Mesenchymal stem cell (in vitro differentiated cells and primary cell): ENCODE results near the gene TRPV5. TPM values are rescaled to one million over a fixed set of nuclear protein-coding genes. Genes with fewer than 3 reads are reported as not detected.
"Not testable (repeated sequence)": the region's sequence is repeated elsewhere in the genome, so short reads cannot be mapped to it uniquely, and the experiment has no call there.

Experiments
- DNase-seq: peaks from one replicate; pipeline ENCODE4 v3.0.0-alpha.2; 2013
- H2AFZ ChIP-seq: one replicate; pipeline ENCODE4 v1.6.1; 2013; ENCODE audit warnings: low read depth, mild to moderate bottlenecking, control low read depth, inconsistent platforms, low read length, moderate library complexity
- H2AK5ac ChIP-seq: 2 replicates; pipeline ENCODE4 v1.6.1; 2013; ENCODE audit warnings: low read length, moderate library complexity, mild to moderate bottlenecking, inconsistent platforms; ENCODE audit not compliant: severe bottlenecking
- H2BK120ac ChIP-seq: one replicate; pipeline ENCODE4 v1.6.1; 2013; ENCODE audit warnings: low read depth, mild to moderate bottlenecking, inconsistent platforms, low read length, moderate library complexity
- H2BK12ac ChIP-seq, 2 experiments: one replicate each; pipeline ENCODE4 v1.6.1; 2013; ENCODE audit warnings: inconsistent platforms in 2 of 2, low read length in 2 of 2, mild to moderate bottlenecking in 2 of 2, moderate library complexity in 2 of 2, control low read depth in 1 of 2
- H2BK15ac ChIP-seq: one replicate; pipeline ENCODE4 v1.6.1; 2013; ENCODE audit warnings: mild to moderate bottlenecking, low read depth, inconsistent platforms; ENCODE audit not compliant: poor library complexity, severe bottlenecking
- H2BK5ac ChIP-seq: 2 replicates; pipeline ENCODE4 v1.6.1; 2013; ENCODE audit warnings: low read depth, mild to moderate bottlenecking, low read length, control low read depth, inconsistent platforms; ENCODE audit not compliant: poor library complexity, severe bottlenecking
- H3K14ac ChIP-seq, 2 experiments: one replicate each; pipeline ENCODE4 v1.6.1; 2013; ENCODE audit warnings: inconsistent platforms in 2 of 2, low read length in 2 of 2, control low read depth in 1 of 2, mild to moderate bottlenecking in 1 of 2, moderate library complexity in 1 of 2
- H3K18ac ChIP-seq, 2 experiments: one replicate each; pipeline ENCODE4 v1.6.1; 2013; ENCODE audit warnings: inconsistent platforms in 2 of 2, low read length in 2 of 2, control low read depth in 1 of 2, low read depth in 1 of 2, mild to moderate bottlenecking in 1 of 2
- H3K23ac ChIP-seq, 2 experiments: one replicate each; pipeline ENCODE4 v1.6.1; 2013; ENCODE audit warnings: inconsistent platforms in 2 of 2, low read length in 2 of 2, mild to moderate bottlenecking in 2 of 2, moderate library complexity in 2 of 2, control low read depth in 1 of 2
- H3K27ac ChIP-seq: 2 replicates; pipeline ENCODE4 v1.5.1; 2013; ENCODE audit warnings: mild to moderate bottlenecking, moderate library complexity, low read length, control low read depth, inconsistent platforms; ENCODE audit not compliant: poor library complexity, severe bottlenecking
- H3K27me3 ChIP-seq, 2 experiments: 2 replicates each; pipeline versions ENCODE4 v1.6.1 to v1.7.0; 2013; ENCODE audit warnings: low read length in 2 of 2, mild to moderate bottlenecking in 2 of 2, moderate library complexity in 2 of 2, control low read depth in 1 of 2, inconsistent platforms in 1 of 2; ENCODE audit not compliant: control insufficient read depth in 1 of 2, insufficient read depth in 1 of 2
- H3K36me3 ChIP-seq, 2 experiments: 2 replicates each; pipeline versions ENCODE4 v1.6.1 to v1.7.0; 2013; ENCODE audit warnings: low read length in 2 of 2, control low read depth in 1 of 2, inconsistent platforms in 1 of 2, low read depth in 1 of 2, mild to moderate bottlenecking in 1 of 2; ENCODE audit not compliant: insufficient read depth in 2 of 2, control insufficient read depth in 1 of 2
- H3K4ac ChIP-seq, 2 experiments: one replicate each; pipeline ENCODE4 v1.6.1; 2013; ENCODE audit warnings: inconsistent platforms in 2 of 2, low read length in 2 of 2, mild to moderate bottlenecking in 2 of 2, moderate library complexity in 2 of 2, control low read depth in 1 of 2, low read depth in 1 of 2
- H3K4me1 ChIP-seq: 2 replicates; pipeline ENCODE4 v1.6.1; 2013; ENCODE audit warnings: low read depth, low read length, control low read depth; ENCODE audit not compliant: control insufficient read depth, insufficient read depth
- H3K4me2 ChIP-seq: 2 replicates; pipeline ENCODE4 v1.6.1; 2013; ENCODE audit warnings: low read length, mild to moderate bottlenecking, inconsistent platforms; ENCODE audit not compliant: poor library complexity, severe bottlenecking
- H3K4me3 ChIP-seq, 2 experiments: 2 replicates each; pipeline versions ENCODE4 v1.5.1 to v1.7.0; 2013; ENCODE audit warnings: low read length in 2 of 2, mild to moderate bottlenecking in 2 of 2, control low read depth in 1 of 2, low read depth in 1 of 2; ENCODE audit not compliant: insufficient read depth in 1 of 2
- H3K79me1 ChIP-seq: replicated peaks from 2 replicates; pipeline ENCODE4 v1.6.1; 2013; ENCODE audit warnings: mild to moderate bottlenecking, control low read depth, low read length, inconsistent platforms; ENCODE audit not compliant: poor library complexity, severe bottlenecking
- H3K9ac ChIP-seq: 2 replicates; pipeline ENCODE4 v1.7.0; 2013; ENCODE audit warnings: mild to moderate bottlenecking, low read length, moderate library complexity
- H3K9me3 ChIP-seq: 2 replicates; pipeline ENCODE4 v1.7.0; 2013; ENCODE audit warnings: mild to moderate bottlenecking, low read length; ENCODE audit not compliant: control insufficient read depth
- H4K8ac ChIP-seq: one replicate; pipeline ENCODE4 v1.6.1; 2013; ENCODE audit warnings: inconsistent platforms, mild to moderate bottlenecking, low read length, moderate library complexity
- H4K91ac ChIP-seq: one replicate; pipeline ENCODE4 v1.6.1; 2013; ENCODE audit warnings: mild to moderate bottlenecking, low read length, inconsistent platforms
- WGBS: methylation state at CpG from one replicate; pipeline ENCODE4 v1.1.7; 2013; ENCODE audit warnings: mixed read lengths; 5-methylcytosine and 5-hydroxymethylcytosine counted together
- polyA plus RNA-seq, 2 experiments: library from polyadenylated mRNA; stranded (reverse); fragments of 200-250 nt; gene quantifications; one replicate each; pipeline ENCODE4 v1.2.3, GENCODE V29; 2013

TRPV5 gene
- polyA plus RNA-seq (2013, experiment 1 of 2), result not detected
- not detected for polyA plus RNA-seq (2013, experiment 2 of 2)

- no peak within 1 kb of the TSS for H2BK5ac ChIP-seq
- no peak within 1 kb of the TSS for H3K4ac ChIP-seq
- no peak within 1 kb of the TSS for H3K23ac ChIP-seq
- no peak within 1 kb of the TSS for H4K91ac ChIP-seq
- no peak within 1 kb of the TSS for H2BK15ac ChIP-seq
- no peaks in the 10 kb centered on the region for H3K9me3 ChIP-seq
- no peak within 1 kb of the TSS for H3K4me3 ChIP-seq
- no peaks in the 10 kb centered on the region for H3K36me3 ChIP-seq
- no peak within 1 kb of the TSS for H2BK12ac ChIP-seq
- H3K18ac ChIP-seq, result no peak within 1 kb of the TSS
- H3K9ac ChIP-seq, result no peak within 1 kb of the TSS
- no peaks in the 10 kb centered on the region for H3K4me1 ChIP-seq
- H3K79me1 ChIP-seq, result no peaks in the 10 kb centered on the region
- H2BK120ac ChIP-seq, result no peak within 1 kb of the TSS
- H4K8ac ChIP-seq, result no peak within 1 kb of the TSS
- no peak within 1 kb of the TSS for H2AK5ac ChIP-seq
- peaks cover 0 to 16% of the 10 kb centered on the region in 2 experiments for H3K27me3 ChIP-seq
- no peak within 1 kb of the TSS for H3K27ac ChIP-seq
- H2AFZ ChIP-seq, result no peak within 1 kb of the TSS
- no peak within 1 kb of the TSS for H3K14ac ChIP-seq
- WGBS, result 81% methylated on average over 4 of the region's 4 CpGs
- H3K4me2 ChIP-seq, result no peak within 1 kb of the TSS
- DNase-seq, result no peak
Measured at GRCh38 chr7:142933624-142934023, at the start of gene TRPV5. Gene TRPV5, minus strand, starts transcription at chr7:142933746. Its CDS starts 287 bp downstream, at chr7:142933459.

DNA sequence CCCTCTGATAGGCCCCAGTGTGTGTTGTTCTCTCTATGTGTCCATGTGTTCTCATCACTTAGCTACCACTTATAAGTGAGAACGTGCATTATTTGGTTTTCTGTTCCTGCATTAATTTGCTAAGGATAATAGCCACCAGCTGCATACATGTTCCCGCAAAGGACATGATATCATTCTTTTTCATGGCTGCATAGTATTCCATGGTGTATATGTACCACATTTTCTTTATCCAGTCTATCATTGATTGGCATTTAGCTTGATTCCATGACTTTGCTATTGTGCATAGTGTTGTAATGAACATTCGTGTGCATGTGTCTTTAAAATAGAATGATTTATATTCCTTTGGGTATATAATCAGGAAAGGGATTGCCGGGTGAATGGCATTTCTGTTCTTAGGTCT lies 44.9 kb upstream of the TRPV5 start:
- not testable (repeated sequence) for H2BK12ac ChIP-seq, H2AFZ ChIP-seq, H2BK15ac ChIP-seq, H3K9me3 ChIP-seq, H3K14ac ChIP-seq, DNase-seq, H2AK5ac ChIP-seq, H4K91ac ChIP-seq, H4K8ac ChIP-seq, H3K27me3 ChIP-seq, H2BK5ac ChIP-seq, H3K4ac ChIP-seq, H3K4me1 ChIP-seq, H3K4me2 ChIP-seq, H3K9ac ChIP-seq, H3K27ac ChIP-seq, H3K23ac ChIP-seq, H3K18ac ChIP-seq, H3K79me1 ChIP-seq, H3K4me3 ChIP-seq, H2BK120ac ChIP-seq, H3K36me3 ChIP-seq
- 76% methylated on average over 3 of the region's 4 CpGs for WGBS

- Histone ChIP-seq H2BK120ac (no peak overlapping the region), H3K27ac (no peak overlapping the region), H3K18ac (no peak overlapping the region), H2BK5ac (no peak overlapping the region), H3K9me3 (peaks cover 6% of the 10 kb centered on the region), H2AFZ (no peak overlapping the region), H2AK5ac (no peak overlapping the region), H3K4me2 (no peak overlapping the region), H3K14ac (no peak overlapping the region), H3K4ac (no peak overlapping the region), H3K9ac (no peak overlapping the region), H3K23ac (no peak overlapping the region), H3K4me1 (no peaks in the 10 kb centered on the region), H2BK15ac (no peak overlapping the region), H3K27me3 (no peaks in the 10 kb centered on the region), H3K79me1 (no peaks in the 10 kb centered on the region), H2BK12ac (no peak overlapping the region), H4K91ac (no peak overlapping the region), H3K4me3 (no peak overlapping the region), H4K8ac (no peak overlapping the region), H3K36me3 (no peaks in the 10 kb centered on the region)
- WGBS, result 74% methylated on average over 3 of the region's 3 CpGs
- DNase-seq, result no peak
Measured at GRCh38 chr7:142974626-142975025, 41.1 kb upstream of the TRPV5 start.

DNA sequence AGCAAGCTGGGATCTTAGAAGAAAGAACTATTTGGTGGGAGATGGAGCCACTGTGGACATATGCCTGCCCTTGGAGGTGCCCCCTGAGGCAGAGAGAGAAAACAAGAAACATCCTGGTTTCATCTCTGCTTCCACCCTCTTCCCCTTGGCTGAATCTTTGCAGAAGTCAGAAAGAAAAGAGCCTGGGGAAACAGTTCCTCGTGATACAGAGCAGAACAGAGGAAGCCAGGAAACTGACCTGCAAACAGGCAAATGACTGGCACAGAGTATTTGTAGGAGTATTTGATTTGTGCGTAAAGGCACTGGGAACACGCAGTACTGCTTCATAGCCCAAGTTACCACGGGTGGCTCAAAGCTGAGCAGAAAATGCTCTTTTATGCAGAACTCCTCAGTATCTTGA lies 35.6 kb upstream of the TRPV5 start:
- Histone ChIP-seq H3K79me1 (no peaks in the 10 kb centered on the region), H3K36me3 (no peaks in the 10 kb centered on the region), H2AFZ (no peak overlapping the region), H2BK15ac (no peak overlapping the region), H4K8ac (no peak overlapping the region), H3K14ac (no peak overlapping the region), H3K9me3 (peaks cover 3% of the 10 kb centered on the region), H4K91ac (no peak overlapping the region), H3K4me2 (no peak overlapping the region), H3K4me1 (peaks cover 2% of the 10 kb centered on the region), H3K27ac (no peak overlapping the region), H2BK120ac (no peak overlapping the region), H2BK5ac (no peak overlapping the region), H3K27me3 (peaks cover 0 to 17% of the 10 kb centered on the region in 2 experiments), H3K18ac (no peak overlapping the region), H3K23ac (no peak overlapping the region), H2BK12ac (no peak overlapping the region), H2AK5ac (no peak overlapping the region), H3K4me3 (no peak overlapping the region), H3K4ac (no peak overlapping the region), H3K9ac (no peak overlapping the region)
- no peak for DNase-seq
- WGBS, result 68% methylated on average over 3 of the region's 4 CpGs
